ENCODE measurements around the gene ENOX1. TPM values are rescaled to one million over a fixed set of nuclear protein-coding genes. Genes with fewer than 3 reads are reported as not detected.

The ENOX1 gene
- total and polyA plus RNA-seq, 9 of the 15 experiments (the other 6 are each of a cell fraction or from before 2014, with no cell fraction given): not detected

DNA sequence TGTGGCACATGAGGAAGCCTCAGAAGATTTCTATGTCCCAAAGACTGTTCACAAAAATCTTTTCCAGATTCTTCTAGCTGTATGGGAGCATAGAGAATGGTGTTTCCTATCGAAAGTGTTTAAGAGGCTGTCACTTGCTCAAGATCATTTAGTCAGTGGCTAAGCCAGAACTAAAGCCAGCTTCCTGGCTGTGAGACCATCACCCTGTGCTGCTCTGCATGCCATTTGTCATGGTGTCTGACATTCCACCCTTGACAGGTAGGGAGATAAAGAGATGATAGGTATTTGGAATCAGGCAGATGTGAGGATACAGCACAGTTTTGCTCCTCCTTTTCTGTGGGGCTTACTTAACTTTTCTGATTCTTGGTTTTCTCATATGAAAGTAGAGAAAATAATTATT, 586.0 kb downstream of the ENOX1 start (continued):
- TF ChIP-seq, protein P1, sequence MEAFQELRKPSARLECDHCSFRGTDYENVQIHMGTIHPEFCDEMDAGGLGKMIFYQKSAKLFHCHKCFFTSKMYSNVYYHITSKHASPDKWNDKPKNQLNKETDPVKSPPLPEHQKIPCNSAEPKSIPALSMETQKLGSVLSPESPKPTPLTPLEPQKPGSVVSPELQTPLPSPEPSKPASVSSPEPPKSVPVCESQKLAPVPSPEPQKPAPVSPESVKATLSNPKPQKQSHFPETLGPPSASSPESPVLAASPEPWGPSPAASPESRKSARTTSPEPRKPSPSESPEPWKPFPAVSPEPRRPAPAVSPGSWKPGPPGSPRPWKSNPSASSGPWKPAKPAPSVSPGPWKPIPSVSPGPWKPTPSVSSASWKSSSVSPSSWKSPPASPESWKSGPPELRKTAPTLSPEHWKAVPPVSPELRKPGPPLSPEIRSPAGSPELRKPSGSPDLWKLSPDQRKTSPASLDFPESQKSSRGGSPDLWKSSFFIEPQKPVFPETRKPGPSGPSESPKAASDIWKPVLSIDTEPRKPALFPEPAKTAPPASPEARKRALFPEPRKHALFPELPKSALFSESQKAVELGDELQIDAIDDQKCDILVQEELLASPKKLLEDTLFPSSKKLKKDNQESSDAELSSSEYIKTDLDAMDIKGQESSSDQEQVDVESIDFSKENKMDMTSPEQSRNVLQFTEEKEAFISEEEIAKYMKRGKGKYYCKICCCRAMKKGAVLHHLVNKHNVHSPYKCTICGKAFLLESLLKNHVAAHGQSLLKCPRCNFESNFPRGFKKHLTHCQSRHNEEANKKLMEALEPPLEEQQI (IDR thresholded peaks at IDR 0.05): no peak
- TF ChIP-seq, protein P2, sequence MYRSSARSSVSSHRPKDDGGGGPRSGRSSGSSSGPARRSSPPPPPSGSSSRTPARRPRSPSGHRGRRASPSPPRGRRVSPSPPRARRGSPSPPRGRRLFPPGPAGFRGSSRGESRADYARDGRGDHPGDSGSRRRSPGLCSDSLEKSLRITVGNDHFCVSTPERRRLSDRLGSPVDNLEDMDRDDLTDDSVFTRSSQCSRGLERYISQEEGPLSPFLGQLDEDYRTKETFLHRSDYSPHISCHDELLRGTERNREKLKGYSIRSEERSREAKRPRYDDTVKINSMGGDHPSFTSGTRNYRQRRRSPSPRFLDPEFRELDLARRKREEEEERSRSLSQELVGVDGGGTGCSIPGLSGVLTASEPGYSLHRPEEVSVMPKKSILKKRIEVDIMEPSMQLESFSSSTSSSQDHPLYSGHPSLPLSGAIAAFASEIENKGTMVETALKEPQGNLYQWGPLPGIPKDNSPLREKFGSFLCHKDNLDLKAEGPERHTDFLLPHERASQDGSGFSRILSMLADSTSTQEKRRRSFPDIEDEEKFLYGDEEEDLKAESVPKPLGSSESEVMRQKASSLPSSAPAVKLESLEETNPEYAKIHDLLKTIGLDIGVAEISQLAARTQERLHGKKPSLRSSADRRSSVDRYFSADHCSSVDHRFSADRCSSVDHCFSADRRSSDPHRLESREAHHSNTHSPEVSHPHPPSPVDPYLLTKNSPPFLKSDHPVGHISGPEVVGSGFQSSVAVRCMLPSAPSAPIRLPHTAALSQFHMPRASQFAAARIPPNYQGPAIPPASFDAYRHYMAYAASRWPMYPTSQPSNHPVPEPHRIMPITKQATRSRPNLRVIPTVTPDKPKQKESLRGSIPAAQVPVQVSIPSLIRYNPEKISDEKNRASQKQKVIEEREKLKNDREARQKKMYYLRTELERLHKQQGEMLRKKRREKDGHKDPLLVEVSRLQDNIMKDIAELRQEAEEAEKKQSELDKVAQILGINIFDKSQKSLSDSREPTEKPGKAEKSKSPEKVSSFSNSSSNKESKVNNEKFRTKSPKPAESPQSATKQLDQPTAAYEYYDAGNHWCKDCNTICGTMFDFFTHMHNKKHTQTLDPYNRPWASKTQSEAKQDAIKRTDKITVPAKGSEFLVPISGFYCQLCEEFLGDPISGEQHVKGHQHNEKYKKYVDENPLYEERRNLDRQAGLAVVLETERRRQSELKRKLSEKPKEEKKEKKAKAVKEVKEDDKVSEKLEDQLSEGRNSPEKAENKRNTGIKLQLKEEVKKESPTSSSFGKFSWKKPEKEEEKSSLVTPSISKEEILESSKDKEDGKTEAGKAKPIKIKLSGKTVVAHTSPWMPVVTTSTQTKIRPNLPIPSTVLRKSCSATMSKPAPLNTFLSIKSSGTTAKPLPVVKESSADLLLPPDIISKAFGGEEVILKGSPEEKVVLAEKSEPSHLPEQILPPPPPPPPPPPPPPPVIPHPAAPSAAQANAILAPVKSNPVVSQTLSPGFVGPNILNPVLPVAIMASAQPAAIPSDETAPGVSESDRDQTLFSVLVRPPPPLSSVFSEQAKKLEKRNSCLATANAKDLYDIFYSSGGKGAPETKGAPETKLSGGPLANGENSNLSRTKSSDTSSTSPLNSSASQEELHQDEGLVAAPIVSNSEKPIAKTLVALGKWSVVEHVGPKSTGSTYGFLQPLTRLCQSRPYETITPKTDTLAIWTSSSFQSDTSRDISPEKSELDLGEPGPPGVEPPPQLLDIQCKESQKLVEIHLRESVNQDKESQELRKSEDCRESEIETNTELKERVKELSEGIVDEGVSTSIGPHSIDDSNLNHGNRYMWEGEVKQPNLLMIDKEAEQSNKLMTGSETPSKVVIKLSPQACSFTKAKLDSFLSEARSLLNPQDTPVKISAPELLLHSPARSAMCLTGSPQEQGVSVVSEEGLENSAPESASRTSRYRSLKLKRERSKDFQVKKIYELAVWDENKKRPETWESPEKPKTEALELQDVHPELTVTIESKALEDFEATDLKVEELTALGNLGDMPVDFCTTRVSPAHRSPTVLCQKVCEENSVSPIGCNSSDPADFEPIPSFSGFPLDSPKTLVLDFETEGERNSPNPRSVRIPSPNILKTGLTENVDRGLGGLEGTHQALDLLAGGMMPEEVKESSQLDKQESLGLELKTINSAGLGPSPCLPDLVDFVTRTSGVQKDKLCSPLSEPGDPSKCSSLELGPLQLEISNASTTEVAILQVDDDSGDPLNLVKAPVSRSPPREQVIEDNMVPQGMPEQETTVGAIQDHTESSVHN (IDR thresholded peaks at IDR 0.05; ENCODE audit: borderline replicate concordance in 1 of 2, low read depth in 1 of 2): no peak
- no peak for TF ChIP-seq PHF20 (IDR thresholded peaks at IDR 0.05; ENCODE audit: partially characterized antibody)
- no peak for TF ChIP-seq EHMT2 (IDR thresholded peaks at IDR 0.05)
- no peak for TF ChIP-seq ZNF311 (CRISPR knock-in tag; IDR thresholded peaks at IDR 0.05)
- TF ChIP-seq ZNF57 (CRISPR knock-in tag; IDR thresholded peaks at IDR 0.05): no peak
- no peak for TF ChIP-seq SMARCE1 (IDR thresholded peaks at IDR 0.05)
- TF ChIP-seq, protein P3, sequence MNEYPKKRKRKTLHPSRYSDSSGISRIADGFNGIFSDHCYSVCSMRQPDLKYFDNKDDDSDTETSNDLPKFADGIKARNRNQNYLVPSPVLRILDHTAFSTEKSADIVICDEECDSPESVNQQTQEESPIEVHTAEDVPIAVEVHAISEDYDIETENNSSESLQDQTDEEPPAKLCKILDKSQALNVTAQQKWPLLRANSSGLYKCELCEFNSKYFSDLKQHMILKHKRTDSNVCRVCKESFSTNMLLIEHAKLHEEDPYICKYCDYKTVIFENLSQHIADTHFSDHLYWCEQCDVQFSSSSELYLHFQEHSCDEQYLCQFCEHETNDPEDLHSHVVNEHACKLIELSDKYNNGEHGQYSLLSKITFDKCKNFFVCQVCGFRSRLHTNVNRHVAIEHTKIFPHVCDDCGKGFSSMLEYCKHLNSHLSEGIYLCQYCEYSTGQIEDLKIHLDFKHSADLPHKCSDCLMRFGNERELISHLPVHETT (CRISPR knock-in tag; conservative IDR thresholded peaks at IDR 0.05 in 1 of 2, IDR thresholded peaks at IDR 0.05 in 1 of 2): no peak
- TF ChIP-seq SNIP1 (IDR thresholded peaks at IDR 0.05; ENCODE audit: low read depth): no peak
- no peak for TF ChIP-seq ZNF146 (CRISPR knock-in tag; IDR thresholded peaks at IDR 0.05; ENCODE audit: unreplicated experiment)
- no peak for TF ChIP-seq ZNF696 (CRISPR knock-in tag; conservative IDR thresholded peaks at IDR 0.05)
